ENCODE results near the gene DENND1B.
"Not testable (repeated sequence)": the region's sequence is repeated elsewhere in the genome, so short reads cannot be mapped to it uniquely, and the experiment has no call there.

DENND1B gene

GRCh38 chr1:197622371-197622770, 152.9 kb downstream of the DENND1B start:
- no peak for DNase-seq (ENCODE audit: low read depth)

GRCh38 chr1:197621761-197622160, 153.5 kb downstream of the DENND1B start:
- DNase-seq (ENCODE audit: low read depth) = no peak

GRCh38 chr1:197620714-197621163, 154.5 kb downstream of the DENND1B start:
- no peak for DNase-seq (ENCODE audit: low read depth)

- DNase-seq (ENCODE audit: low read depth) = no peak
Measured at GRCh38 chr1:197619008-197619640, 156.2 kb downstream of the DENND1B start.

- no peak for DNase-seq (ENCODE audit: low read depth)
Measured at GRCh38 chr1:197618061-197618460, 157.2 kb downstream of the DENND1B start.

- DNase-seq (ENCODE audit: low read depth) = no peak
Measured at GRCh38 chr1:197615693-197616011, 159.6 kb downstream of the DENND1B start.

GRCh38 chr1:197614916-197615692, 160.2 kb downstream of the DENND1B start:
- no peak for DNase-seq (ENCODE audit: low read depth)

GRCh38 chr1:197606168-197606845, 169.0 kb downstream of the DENND1B start:
- DNase-seq (ENCODE audit: low read depth) = no peak

- no peak for DNase-seq (ENCODE audit: low read depth)
Measured at GRCh38 chr1:197604302-197604701, 171.0 kb downstream of the DENND1B start.

GRCh38 chr1:197600751-197601150, 174.5 kb downstream of the DENND1B start:
- no peak for DNase-seq (ENCODE audit: low read depth)

GRCh38 chr1:197599789-197600188, 175.5 kb downstream of the DENND1B start:
- no peak for DNase-seq (ENCODE audit: low read depth)

- DNase-seq (ENCODE audit: low read depth) = no peak
Measured at GRCh38 chr1:197598935-197599334, 176.3 kb downstream of the DENND1B start.

GRCh38 chr1:197595304-197595904, 179.9 kb downstream of the DENND1B start:
- no peak for DNase-seq (ENCODE audit: low read depth)

- DNase-seq (ENCODE audit: low read depth) = no peak
Measured at GRCh38 chr1:197590687-197591086, 184.6 kb downstream of the DENND1B start.

- DNase-seq (ENCODE audit: low read depth) = no peak
Measured at GRCh38 chr1:197585809-197586208, 189.5 kb downstream of the DENND1B start.

GRCh38 chr1:197577580-197577979, 197.7 kb downstream of the DENND1B start:
- DNase-seq (ENCODE audit: low read depth) = no peak

- DNase-seq (ENCODE audit: low read depth) = not testable (repeated sequence)
Measured at GRCh38 chr1:197575531-197575930, 199.7 kb downstream of the DENND1B start.

- no peak for DNase-seq (ENCODE audit: low read depth)
Measured at GRCh38 chr1:197572169-197572568, 203.1 kb downstream of the DENND1B start.

GRCh38 chr1:197567442-197567841, 207.8 kb downstream of the DENND1B start:
- no peak for DNase-seq (ENCODE audit: low read depth)

GRCh38 chr1:197561041-197561440, 214.2 kb downstream of the DENND1B start:
- no peak for DNase-seq (ENCODE audit: low read depth)

- no peak for DNase-seq (ENCODE audit: low read depth)
Measured at GRCh38 chr1:197559655-197560054, 215.6 kb downstream of the DENND1B start.

GRCh38 chr1:197559244-197559643, 216.0 kb downstream of the DENND1B start:
- DNase-seq (ENCODE audit: low read depth) = no peak

GRCh38 chr1:197557302-197557701, 218.0 kb downstream of the DENND1B start:
- no peak for DNase-seq (ENCODE audit: low read depth)

All from activated T-cell treated with anti-CD3 and anti-CD28 coated beads for 1 hour (primary cell).